GM21381 (cell line): ENCODE results near the gene EPB41L1.

Source experiments
- ATAC-seq: cut with Tn5 transposase; IDR thresholded peaks from one replicate; pipeline ENCODE4 v1.9.1; 2021; ENCODE audit warnings: mild to moderate bottlenecking, moderate library complexity; ENCODE audit not compliant: unreplicated experiment

Gene EPB41L1

DNA sequence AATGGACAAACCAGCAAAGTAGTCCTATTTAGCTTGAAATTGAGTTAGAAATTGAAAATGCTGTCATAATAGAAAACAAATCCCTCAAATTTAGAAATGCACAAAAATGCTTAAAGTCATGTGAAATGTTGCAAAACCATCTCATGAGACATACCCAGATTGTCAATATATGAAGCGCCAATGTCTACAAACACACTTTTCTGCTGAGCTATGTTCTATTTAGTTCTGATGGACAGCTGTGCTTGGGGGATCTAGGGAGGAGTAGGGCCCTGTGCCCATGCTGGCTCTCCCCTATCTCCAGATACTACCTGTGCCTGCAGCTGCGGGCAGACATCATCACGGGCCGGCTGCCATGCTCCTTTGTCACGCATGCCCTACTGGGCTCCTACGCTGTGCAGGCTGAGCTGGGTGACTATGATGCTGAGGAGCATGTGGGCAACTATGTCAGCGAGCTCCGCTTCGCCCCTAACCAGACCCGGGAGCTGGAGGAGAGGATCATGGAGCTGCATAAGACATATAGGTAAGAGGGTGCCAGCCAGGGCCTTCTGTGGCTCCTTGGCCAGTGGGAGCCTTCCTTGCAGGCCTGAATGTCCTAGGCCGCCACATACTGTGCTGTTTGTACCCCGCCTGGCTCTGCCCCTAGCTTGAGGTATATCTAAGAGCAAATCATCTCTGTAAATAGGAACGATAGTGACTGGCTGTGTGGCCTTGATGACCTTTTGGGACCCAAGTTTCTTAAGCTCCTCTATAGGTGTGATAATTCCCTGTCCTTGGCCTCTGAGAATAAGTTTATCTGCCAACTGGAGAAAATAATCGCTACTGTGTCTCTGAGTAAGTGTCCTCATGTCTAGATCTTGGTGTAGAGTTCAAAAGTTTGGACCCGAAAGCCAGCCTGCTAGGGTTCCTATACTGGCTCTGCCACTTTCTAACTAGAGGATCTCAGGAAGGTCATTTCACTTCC is 30.6 kb downstream of the EPB41L1 start:
- no peak for ATAC-seq

DNA sequence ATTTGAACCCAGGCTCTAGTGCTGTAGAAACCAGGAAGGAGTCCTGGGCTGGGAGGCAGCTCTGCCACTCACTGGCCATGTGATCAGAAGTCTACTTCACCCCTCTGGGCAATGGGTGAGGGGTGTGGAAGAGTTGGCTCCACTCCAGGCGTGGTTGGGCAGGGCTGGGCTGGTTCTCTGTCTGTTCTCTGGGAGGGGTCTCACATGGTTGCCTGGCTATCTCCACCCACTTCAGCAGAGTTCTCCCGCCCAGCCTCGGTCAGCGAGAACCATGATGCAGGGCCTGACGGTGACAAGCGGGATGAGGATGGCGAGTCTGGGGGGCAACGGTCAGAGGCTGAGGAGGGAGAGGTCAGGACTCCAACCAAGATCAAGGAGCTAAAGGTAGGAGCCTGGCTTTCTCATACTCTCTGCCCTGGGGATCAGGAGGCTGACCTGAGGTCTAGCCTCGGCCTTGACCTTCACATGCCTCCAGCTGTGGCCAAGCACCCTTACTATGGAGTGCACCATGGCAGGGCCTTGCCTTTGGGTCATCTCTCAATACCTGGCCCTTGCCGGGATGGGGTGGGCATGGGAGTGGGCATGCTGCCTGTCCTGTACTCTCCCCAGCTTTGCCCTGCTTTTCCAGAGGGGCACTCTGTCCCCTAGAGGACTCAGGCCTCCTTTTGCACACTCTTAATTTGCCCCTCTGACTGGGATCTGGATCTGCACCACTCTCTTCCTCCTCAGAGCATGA is 39.6 kb downstream of the EPB41L1 start:
- no peak for ATAC-seq

DNA sequence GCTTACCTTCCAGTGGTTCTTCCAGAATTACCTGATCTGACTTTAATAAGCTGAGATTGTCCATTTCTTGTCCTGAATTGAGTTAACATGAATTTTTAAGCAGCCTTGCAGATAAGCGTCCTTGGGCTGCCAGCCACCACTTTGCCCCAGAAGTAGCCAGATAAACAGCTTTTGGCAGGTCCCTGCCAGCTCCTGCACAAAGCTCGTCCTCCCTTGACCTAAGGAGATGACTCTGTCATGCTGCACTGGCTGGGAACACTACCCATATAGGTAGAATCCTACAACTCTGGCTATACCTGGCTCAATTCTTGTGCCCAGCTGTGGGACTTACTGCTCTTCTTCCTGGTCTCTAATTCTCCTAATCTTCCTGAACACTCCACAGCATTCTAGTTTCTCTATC is 42.1 kb downstream of the EPB41L1 start:
- no peak for ATAC-seq

DNA sequence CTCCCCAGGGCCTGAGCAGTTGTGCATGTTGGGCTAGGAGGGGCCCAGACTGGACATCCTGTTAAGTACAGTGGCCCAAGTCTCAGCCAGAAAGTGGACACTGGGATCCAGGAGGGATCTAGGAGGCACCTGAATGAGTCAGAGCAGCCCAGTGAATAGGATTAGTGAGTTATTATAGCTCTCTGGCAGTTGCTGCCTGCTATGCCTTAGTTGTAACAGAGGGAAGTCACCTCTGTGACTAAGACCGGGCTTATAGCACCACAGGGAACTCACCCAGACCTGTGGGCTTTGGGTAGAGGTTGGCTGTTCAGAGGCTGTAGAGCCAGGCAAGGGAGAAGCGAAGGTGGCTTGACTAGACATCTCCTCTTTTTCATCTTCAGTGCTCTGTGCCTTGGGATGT is 42.7 kb downstream of the EPB41L1 start:
- ATAC-seq, result no peak

DNA sequence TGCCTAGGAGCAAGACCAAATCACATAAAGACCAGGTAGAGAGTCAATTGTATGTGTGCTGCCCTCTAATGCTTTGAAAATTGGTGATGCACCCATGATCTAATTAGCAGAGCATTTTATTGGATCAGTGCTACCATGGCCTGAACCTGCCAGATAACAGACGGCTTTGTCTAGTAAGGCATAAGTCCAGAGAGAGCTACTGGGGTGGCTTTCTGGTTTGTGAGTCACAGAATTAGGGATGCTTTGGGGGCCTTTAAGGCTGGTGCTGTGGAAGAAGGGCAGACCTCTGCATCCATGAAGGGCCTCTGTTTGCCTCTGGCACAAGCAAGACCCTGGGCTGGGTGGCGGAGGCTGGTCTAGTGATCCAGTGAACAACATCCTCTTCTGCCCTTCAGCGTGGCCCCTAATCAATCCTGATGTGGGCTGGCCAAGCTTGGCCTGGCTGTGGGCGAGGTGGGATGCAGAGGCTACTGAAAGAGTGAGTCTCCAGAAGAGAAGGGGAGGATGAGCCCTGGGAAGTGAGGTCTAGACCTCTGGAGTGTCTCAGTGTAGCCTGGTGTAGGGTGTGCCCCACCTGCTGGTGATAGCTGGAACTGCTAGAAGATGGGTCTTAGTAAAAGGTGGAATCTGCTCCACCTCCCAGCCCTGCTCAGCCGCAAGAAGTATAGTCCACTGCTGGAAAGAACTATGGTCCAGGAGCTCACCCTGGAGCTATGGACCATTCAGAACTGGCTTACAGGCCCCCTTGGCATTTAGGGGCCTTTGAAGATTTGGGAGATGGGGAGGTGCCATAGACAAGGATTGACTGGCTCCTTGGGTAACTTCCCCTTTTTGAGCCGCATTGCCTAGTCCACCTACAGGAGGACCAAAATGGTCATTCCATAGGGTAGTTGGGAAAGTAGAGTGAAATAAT is 45.1 kb downstream of the EPB41L1 start:
- ATAC-seq, result no peak

DNA sequence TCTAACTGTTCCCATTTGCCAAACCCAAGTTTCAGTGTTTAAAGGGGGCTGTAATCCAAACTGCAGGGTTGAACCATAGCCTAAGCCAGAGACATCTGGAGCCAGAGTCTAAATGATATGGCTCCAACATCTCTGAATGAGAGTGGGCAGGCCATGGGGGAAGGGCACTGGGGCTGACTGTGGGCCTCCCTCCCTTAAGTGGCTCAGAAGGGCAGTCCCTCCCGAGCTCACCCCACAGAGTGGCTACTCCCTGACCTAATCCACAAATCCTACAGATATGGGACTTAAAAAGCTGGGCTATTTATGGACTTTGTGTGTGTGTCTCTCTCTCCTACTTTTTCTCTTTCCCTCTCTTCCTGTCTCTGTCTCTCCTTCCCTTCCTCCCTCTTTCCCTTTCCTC is 45.9 kb downstream of the EPB41L1 start:
- no peak for ATAC-seq

DNA sequence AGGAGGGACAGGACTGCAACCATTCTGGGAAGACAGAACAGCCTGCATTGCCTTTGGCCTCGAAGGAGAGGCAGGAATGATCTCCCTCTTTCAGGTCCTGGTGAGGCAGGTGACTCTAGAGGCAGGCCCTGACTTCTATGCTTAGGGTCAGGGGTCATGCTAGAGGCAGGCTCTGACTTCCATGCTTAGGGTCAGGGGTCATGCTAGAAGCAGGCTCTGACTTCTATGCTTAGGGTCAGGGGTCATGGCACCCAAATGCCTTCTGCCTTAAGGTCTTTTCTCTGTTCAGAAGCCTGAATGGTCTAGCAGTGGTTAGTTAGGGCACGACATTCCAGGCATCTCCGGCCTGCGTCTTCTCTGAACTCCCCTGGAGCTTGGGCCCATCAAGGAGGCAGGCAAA is 46.7 kb downstream of the EPB41L1 start:
- no peak for ATAC-seq

DNA sequence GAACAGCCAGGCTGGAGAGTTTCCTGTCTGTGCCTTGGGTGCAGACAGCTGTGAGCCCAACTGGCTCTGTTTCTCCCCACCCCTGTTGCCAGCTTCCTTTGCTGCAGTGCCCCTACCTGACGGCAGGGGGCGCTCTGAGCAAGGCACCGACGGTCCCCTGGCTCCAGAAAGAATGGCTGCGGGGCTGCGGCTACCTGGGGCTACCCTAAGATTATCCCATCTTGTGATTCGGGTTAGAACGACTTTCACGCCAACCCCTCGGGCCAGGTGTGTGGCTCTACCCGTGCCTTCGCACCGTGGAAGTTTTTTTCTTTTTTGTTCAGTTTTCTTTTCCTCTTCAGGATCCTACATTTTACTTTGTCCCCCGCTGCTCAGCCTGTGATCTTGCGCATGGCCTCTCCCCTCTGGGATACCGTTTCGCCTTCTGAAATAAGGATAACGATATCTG is 48.4 kb downstream of the EPB41L1 start:
- no peak for ATAC-seq

DNA sequence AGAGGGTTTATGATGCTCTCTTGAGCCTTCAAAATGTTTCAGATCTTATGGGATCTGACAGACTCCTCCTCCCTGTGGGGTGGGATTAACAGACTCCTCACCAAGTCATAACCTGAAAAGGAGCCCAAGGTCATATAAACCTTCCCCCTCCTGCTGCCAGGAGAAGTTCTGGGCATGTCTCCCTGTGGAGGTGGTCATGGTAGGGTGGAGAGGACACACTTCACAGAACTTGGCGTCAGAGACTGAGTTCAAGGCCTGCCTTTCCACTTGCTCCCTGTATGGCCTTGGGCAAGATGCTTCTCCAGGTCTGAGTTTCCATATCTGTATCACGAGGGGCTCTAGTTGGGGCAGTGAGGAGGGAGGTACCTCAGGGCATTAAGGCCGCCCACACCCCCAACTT is 49.3 kb downstream of the EPB41L1 start:
- no peak for ATAC-seq

DNA sequence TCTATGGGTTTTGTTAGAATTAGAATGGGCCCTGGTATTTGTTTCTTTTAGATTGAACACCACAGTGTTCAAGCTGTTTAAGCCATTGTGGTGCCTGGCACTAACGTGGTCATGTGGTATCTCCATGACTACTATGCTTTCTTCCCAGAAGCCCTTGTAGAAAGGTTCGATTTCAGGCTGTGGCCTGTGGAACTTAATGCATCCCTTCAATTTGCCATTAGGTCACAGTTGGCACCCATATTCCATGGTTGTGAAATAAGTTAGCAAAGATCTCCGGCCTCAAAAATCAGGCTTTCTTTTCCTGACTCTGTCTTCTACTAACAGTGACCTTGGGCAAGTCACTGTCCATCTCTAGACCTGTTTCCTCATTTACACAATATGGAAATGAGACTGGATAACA is 50.5 kb downstream of the EPB41L1 start:
- no peak for ATAC-seq

DNA sequence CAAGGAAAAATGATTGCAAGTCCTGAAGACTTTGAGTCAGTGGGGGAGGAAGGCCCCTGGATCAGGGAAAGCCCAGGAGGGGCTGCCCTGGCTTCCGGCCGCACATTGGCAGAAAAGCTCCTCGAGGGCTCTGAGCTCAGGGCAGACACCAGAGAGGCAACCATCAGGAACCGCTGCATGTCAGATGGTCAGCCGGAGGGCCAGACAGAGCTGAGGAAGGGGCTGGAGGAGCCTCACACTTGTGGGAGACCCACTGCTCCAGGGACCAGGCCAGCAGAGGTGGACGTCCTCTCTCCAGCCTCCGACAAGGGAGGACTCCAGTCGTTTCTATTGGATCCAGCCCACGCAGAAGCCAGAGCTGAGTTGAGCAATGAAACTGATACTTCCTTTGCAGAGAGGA is 51.5 kb downstream of the EPB41L1 start:
- no peak for ATAC-seq

DNA sequence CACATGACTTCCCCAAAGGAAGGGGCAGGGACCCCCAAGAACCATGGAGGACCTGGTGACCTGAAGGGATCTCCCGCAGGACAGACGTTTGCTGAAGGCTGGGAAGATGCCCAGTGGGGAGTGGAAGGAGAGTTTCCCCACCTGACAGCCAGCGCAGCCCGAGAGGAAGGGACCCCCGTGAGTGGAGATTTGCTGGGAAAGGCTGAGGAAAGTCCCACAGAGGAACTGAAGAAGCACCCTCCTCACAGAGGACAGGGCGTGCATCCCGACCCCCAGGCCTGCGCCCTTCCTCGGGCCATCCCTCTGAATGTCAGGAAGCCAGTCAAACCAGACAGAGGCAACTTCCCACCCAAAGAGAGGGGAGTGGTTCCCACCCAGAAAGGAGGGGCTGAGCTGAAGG is 52.1 kb downstream of the EPB41L1 start:
- no peak for ATAC-seq

DNA sequence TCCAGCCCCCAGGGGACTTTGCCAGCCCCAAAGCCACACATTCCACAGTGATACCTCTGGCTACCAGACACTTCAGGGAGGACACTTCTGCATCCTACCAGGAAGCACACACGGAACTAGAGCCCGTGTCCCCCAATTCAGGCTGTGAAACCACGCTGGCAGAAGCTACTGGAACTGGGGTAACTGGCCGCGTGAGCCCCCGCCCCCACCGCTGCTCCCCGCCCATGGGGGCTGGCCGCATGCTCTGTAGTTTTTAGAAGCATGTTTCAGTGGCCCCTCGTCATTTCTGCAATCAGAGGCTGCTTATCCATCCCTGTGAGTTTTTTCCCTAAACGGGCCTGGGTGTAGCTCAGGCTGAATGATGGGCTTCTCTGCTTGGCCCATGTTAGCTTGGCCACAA is 53.1 kb downstream of the EPB41L1 start:
- ATAC-seq, result no peak

DNA sequence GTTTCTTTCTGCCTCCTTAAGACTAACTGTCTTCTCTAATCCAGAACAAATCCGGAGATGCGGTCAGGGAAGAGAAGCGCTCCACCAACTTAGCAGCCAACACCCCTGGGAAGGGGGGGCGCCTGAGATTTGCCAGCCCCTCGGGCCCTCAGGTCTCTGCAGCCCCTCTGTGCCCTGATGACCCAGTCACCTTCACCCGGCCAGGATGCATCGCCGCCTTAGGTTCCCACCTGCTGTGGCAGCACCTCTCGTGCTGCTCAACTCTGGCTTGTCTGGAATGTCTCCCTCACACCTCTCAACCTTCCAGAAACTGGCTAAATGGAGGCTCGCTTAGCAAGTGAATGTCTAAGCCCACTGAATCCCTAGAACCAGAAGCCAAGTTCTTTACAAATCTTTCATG is 53.7 kb downstream of the EPB41L1 start:
- ATAC-seq, result no peak

DNA sequence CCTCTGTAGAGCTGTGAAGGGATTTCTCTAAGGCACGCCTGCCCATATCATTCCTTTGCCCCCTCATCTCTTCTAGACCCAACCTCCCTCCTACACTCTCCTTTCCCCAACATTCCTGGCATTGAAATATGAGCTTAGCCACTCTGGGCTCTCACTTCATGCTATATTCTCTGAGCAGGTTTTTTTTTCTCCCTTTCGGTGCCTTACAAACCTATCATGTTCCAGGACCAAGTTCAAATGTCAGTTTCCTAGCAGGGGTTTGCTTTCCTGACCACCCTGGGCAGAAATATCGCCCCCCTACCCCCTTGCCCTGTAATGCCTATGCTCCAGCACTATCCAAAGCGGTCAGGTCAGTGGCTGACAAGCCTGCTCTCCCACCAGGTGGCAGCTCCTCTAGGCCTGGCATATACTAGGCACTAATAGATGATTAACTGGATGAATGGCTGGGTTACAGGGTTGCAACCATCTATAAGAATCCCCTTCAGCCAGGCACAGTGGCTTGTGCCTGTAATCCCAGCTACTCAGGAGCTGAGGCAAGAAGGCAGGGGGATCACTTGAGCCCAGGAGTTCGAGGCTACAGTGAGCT is 56.0 kb downstream of the EPB41L1 start:
- ATAC-seq, result no peak

DNA sequence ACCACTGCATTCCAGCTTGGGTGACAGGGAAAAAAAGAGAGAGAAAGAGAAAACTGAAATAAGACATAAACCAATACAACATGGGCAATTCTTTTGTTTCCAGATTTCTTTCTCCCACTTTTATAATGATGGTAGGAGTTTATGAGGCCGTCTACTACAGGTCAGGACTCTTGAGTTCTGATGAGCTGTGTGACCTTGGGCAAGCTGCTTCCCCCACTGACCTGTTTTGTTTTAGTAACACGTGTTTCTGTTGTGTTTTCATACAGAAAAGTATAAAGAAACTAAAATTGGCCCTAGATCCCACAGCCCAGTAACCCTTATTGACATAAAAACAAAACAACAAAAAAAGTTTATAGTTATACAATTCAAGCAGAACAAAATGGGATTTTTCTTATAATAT is 58.8 kb downstream of the EPB41L1 start:
- no peak for ATAC-seq

DNA sequence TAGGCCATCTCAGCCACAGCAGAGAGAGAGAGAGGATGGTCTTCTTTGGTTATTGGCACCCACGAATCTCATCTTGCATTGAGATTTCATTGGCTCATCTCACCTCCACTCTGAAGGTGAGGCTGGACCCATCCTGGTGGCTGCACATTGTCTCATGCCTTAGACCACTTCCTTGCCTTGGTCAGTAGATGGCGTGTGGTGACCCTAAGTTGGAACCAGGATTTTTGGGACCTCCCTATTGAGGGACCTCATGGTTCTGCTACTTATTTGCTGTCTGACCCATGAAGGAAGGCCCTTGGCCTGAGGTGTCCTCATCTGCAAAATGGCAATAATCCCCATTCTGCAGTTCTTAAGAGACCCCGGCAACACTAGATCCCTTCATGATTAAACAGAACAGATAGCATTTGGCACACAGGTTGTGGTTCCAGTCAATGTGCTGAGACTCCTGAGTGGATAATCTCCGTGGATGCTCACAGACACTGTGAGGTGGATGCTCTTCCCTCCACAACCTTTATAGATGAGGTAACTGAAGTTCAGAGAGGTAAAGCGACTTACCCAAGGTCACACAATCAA is 60.2 kb downstream of the EPB41L1 start:
- ATAC-seq, result no peak

DNA sequence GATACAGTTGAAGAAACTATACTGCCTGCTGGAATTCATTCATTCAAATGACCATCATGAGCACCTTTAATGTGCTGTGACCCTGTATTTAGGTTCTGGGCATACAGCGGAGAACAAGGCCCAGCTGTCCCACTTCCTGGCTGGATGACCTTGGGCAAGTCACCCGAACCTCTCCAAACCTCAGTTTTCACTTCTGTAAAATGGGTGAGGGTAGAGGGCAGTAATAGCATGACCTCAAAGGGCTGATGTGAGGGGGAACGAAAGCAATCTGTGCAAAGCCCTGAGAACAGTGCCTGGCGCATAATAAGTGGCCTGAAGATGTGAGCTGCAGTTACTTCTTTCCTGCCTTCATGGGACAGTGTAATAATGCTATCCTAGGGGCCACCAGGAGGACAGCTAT is 61.2 kb downstream of the EPB41L1 start:
- ATAC-seq, result no peak

DNA sequence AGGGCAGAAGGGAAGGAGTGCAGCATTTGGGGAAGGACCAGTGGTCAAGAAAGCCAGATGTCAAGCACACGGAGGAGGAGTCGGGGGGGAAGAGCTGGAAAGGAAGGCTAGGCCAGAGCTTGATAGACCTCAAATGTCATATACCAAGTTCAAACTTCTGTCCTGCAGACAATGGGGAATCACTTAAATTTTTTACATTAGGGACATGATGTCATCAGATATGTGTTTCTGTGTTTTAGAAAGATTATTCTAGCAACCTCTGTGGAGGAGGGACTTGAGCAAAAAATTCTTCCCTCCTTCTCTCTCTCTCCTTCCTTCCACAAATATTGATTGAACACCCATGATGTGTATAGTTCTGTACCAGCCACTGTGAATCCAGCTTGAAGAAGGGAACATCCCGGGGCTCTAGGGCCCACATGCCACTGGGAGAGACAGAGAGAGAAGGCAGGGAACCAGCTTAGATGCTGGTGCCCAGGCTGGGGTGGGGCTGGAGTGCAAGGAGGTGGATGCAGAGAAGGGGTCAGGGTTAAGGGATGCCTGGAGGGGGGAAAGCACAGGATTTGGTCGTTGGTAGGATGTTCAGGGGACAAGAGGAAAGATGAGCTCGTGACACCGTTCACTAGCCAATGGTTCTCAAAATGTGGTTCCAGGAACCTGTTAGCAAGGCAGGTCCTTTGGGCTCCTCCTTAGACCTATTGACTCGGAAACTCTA is 61.9 kb downstream of the EPB41L1 start:
- no peak for ATAC-seq

DNA sequence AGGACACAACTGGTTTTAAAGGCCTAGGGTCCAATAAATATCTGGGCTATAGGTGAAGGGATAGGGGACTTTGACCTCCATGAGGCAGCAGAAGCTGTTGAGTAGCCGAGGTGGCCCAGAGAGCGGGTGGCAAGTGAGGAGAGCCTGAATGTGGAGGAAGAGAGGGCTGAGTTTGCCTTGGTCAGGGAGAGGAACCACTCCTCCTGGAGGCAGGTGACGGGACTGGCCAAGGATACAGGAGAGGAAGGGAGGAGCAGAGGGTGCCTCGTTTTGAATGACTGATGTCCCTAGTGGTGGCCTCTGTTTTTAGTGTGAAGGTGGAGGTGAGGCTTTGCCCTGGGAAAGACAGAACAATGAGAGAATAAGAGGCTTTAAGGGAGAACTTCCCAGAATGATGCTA is 62.7 kb downstream of the EPB41L1 start:
- no peak for ATAC-seq
